Colon (tissue), 2 donors: ENCODE data around the gene ERBB4.

ENCODE experiments used
- FAIRE-seq: peaks from 2 replicates; lab custom pipeline; 2012; peaks lifted over from hg19 to GRCh38; lab: Jason Lieb, UNC
- donor health status: control.
- donor health status: control.

Gene ERBB4

DNA sequence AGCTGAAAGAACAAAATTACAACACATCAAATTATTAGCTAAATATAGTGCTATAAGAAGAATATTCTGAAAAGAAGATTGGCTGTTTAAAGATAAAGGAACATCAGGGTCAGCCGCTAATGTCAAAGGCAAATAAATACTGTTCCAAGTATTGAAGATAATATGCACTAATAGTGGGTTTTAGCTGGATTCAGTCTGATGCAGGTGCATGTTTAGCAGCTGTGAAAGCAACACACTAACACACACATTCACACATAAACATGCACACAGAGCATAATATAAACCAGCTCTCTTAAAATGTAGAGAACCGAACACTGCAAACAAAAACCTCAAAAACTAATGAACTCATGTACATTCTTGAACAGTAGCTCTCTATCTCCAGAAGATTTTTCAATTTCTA, 634.6 kb downstream of the ERBB4 start:
- no peak for FAIRE-seq

DNA sequence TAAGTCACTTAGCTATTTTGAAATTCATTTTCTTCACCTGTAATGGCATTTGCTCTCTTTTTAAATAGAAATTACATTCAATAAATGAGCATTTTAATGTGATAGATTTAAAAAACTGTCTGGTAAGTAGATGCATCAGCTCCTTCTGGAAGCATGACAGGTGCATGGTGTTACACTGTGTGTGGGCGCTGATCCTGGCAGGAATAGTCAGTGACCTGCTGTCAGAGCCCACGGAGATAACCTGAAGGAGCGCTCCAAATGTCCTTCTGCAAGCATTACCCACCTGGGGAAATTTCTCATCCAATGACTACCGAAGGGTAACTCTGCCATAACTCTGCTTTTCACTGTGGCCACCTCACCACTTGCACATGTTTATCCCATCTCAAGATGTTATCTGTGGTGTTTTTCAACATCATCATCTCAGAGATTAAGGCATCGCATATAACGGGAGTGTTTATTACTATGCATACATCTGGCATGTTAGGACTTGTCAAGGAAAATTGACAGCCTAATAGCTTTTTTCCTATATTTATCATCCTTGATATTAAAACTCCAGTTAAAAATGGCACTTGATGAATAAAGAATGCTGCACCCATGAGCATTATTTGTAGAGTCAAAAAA, 637.3 kb downstream of the ERBB4 start:
- FAIRE-seq = no peak

DNA sequence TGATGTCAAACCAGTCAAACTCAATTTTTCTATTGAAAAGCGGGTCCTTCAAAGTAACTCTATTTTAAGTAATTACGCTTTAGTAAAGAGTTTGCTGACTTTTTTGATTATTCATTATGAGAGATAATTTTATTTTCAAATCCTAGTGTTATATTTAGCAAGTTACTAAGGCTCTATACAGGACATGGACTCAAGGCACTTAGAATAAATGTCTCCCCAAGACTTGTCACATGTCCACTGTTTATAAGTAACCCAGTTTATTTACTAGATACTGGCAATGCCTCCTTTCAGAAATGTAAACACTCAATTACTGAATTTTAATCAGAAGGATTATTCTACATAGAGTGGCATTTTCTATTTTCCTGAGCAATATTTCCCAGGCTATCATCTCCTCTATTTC, 638.1 kb downstream of the ERBB4 start:
- FAIRE-seq = no peak

DNA sequence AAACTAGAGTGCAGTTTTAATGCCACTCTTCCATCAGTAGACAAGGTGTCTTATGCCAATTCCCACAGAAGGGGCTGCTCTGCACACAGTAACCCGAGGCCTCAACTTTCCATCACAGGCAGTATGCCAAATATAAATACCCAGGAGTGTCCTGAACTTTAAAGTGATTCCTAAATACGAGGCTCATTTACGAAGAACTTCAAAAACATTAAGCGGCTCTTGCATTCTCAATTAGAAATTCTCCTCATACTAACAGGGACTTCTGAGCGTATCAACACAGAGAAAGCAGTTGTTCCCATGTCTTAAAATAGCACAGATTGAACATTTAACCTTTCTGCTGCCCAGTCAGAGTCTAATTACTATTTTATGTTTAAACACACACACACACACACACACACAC, 638.6 kb downstream of the ERBB4 start:
- FAIRE-seq = no peak

DNA sequence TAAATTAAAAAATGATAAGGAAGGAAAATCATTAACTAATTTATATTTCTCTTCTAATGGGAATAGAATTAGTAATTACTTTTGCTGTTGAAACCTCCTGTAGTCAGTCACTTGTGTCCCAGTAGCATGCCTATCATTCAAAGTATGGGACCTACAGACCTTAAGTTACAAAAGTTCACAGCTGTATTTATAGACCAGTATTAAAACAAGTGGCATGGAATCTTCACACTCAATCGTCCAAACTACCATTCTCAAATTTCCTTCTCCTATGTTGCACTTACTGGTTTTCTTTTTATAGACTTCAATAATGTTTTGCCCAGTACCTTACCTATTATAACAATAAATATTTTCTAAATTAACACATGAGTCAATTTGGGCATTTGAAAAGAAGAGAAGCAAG, 639.9 kb downstream of the ERBB4 start:
- FAIRE-seq = no peak

DNA sequence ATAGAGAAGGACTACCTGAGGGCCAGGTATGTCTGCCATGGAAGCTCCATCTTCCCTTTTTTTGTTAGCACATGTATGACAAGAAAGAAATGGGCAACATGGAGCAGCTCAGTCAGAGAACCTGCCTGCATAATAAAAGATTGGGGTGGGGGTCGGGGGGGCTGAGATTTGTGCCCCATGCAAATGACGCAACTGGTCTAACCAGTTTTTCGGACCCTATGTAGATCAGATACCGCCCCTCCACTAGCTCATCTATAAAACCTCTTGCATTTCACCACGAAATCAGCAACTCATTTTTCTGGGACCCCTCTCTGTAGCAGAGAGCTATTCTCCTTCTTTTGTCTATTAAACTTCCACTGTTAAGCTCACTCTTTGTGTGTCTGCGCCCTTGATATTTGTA, 657.2 kb downstream of the ERBB4 start:
- FAIRE-seq = no peak

DNA sequence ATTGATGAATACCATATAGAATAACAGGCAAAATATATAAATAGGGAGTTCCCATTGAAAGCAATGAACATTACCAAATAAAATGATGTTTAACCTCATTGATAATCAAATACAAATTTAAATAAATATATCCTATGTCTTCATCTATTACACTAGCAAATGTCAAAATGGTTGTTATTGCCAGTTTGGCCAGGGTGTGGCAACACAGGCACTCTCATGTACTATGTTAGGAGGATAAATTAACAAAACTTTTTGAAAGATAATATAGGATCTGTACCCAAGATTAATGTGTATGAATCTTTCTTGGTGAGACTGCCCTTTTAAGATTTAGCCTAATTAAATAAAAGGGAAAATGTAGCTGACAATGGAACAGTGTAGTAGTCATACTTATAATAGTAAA, 659.3 kb downstream of the ERBB4 start:
- no peak for FAIRE-seq

DNA sequence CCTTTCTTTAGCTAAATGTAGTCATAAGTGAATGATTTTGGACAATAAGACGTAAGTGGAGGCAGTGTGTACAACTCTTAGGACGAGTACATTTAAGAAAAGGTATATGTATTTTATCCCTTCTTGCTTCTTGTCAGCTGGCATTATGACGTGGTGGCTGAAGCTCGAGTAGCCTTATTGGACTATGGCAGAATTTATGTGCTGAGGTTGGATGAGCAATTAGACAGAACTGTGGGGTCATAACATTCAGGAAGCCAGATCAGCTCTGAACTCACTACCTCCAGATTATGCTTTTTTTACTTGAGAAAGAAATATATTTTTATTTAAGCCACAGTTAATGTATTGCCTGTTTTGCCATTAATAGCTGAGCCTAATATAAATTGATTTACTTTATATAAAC, 661.5 kb downstream of the ERBB4 start:
- no peak for FAIRE-seq

DNA sequence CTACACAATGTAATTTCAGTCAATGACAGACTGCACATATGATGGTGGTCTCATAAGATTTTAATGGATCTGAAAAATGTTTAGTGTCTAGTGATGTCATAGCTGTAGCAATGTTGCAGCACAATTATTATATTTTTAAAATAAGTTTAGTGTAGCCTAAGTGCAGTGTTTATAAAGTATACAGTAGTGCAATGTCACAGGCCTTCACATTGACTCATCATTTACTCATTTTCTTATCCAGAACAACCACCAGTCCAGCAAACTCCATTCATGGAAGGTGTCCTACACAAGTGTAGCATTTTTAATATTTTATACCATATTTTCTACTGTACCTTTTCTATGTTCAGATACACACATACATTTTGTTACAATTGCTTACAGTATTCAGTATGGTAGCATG, 663.1 kb downstream of the ERBB4 start:
- FAIRE-seq = no peak

DNA sequence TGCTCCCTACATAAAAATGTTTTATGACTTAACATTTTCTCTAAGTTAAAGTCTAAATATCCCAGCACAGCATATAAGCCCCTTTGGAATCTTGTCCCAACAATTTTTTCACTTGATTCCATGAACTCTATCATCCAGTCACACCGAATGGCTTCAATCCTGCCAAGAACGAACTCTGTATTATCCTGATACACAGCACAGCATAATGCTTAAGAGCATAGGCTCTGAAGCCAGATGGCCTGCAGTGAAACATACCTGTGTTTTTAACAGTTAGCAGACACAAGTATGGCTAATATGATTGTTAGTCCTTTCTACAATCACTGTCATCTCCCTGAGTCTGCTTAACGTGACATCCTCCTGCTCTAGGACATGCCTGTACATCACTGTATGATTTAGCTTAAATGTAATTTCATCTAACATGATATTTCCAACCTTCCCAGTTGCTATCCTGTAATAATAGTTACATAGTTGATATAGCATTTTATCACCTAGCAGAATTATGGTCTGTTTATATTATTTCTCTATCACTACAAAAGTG, 669.5 kb downstream of the ERBB4 start:
- no peak for FAIRE-seq

DNA sequence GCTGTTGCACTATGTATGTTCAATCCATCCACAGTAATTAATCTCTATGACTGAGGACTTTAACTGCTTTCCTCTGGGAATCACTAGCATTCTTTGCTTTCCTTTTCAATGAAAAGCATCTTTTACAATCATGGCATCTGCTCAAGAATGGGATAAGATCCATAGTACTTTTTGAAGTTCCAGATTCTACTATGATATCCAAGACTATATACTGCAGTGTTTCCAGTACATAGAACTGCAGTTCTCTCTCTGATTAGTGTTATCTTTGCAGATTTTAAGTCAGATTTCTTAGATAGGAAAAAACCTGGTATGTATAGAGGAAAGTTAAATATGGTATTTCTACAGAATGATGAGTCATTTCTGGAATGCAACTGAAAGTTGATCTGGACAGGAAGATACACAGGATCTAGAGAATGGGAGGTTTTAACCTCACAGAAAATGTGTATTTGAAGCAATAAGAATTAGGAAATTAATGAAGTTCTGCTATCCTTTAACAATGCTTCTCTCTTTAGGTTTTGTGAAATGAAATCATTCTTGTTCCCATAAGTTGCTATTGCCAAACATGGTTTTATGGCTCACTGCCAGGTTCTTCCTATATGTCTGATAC, 670.7 kb downstream of the ERBB4 start:
- FAIRE-seq = no peak

DNA sequence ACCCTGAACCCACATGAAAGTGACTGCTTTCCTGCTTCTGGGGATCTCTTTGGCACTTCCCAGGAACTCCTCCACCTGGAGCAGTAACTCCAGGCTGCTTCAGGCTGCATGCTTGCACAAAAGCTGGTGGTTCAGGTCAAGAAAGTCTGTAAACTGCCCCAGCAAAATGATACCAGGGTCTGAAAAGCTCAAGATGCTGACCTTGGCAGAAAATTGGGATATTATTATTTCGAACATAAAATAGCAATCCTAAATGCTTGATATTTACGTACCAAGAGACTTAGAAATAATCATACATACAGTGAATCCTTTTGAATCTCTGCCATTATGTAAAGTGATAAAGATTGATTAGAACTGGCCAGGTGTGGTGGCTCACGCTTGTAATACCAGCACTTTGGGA, 674.3 kb downstream of the ERBB4 start:
- FAIRE-seq = no peak

DNA sequence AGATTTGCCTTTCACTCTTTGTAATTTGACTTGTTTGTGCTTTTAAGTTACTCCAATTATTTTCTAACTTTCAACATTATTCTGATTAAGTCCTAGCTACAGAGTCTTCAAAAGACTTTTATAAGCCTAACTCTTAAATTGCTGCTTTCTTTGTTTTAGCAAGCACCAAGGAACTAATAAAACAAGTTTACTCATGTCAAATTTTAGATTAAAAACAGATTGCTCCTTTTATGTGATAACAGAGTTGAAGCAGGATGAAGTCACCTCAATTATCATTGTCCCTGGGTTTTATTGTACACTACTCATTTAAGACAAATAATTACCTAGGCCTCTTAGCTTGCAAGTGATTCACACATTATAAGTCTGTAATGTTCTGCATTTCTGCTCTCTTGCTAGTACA, 678.4 kb downstream of the ERBB4 start:
- no peak for FAIRE-seq

DNA sequence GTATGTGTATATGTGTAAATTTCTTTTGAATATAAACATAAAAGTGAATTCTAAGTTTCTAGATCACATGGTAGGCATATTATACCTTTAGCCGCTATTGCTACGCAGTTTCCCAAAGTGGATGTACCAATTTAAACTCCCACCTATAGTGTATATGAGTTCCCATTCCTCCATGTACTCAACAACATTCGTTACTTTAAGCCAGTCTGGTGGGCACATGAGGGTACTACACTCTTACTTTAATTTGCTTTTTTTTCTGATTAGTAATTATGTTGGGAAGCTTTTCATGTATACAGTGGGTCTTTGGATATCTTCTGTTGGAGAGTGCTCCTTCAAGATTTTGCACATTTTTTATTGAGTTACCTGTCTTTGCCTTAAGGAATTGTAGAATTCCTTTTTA, 683.8 kb downstream of the ERBB4 start:
- no peak for FAIRE-seq

DNA sequence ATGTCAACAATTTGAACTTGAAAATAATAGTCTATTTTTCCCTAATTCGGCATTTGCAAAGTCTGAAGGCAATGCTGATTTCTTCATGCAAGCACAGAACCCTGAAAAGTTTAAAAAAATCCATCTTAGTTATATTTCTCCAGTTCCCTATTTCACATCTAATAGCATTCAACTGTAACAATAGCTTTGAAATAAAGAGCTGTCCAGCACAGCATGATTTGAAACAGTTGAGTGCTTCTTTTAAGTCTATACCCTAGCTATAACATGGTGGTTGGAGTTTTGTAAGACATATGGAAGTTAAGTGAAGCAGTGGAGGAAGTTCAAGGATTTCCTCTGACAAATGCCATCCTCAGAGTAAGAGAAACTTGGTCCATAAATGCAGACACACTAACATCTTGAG, 691.9 kb downstream of the ERBB4 start:
- FAIRE-seq = no peak

DNA sequence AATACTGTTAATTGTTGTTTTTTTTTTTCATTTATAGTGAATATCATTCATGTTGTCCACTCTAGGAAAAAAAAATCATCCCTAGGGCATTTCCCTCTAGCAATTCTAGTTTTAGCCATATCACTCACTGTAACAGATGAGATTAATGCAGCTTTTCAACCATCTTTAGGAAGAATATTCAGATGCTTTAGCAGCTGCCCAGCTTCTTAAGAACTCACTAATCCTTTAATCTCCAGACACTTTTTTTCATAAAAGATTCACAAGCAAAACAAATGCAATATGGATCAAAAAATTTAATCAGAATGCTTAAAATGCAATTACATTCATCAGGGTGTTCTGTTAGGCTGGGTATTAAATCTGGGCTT, 692.6 kb downstream of the ERBB4 start:
- FAIRE-seq = no peak

DNA sequence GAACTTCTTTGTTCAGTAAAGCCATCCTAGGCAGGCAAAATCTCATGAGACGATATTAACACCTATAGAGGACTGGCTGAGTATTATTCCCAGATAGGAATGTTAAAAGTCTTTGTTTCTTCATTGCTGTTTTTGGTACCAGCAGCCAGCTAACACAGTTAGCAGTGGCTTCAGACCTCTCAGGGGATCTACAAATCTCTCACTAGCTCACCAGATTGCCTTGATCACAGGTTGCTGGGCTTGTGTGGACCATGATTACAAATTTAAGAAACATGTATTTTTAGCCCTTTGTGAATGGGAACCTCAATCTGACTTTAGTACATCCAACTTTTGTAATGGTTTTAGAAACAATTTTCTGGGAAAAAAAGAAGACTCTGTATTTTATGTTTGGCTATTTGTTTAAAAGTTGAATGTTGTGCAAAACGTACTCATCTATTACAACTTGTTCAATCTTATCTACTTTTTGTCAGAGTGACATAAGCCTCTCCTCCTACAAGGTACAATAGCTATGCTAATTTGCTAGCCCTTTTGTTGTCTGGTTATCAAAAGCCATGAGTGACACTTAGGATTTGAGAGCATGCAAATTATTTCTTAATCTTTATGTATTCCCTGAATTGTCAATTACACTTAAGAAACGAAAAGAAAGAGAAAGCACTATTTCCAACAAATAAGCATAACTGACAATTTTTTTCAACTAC, 693.1 kb downstream of the ERBB4 start:
- FAIRE-seq = no peak

DNA sequence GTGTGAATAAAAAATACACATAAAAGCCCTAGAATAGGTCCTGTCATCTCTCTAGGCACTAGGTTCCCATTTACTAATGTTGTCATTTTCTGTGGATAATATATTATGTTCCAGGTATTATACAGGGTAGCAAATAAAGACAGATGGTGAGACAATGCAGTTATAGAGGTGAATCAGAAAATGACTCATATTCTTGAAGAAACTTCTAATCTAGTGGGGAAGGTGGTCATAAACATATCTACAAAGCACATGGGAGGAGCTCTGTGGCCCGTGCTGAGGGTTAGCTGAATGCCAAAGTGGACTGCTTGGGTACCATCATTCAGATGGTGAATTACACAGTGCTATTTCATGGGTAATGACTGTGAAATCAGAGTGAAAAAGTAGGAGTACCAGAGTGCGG, 700.9 kb downstream of the ERBB4 start:
- FAIRE-seq = no peak

DNA sequence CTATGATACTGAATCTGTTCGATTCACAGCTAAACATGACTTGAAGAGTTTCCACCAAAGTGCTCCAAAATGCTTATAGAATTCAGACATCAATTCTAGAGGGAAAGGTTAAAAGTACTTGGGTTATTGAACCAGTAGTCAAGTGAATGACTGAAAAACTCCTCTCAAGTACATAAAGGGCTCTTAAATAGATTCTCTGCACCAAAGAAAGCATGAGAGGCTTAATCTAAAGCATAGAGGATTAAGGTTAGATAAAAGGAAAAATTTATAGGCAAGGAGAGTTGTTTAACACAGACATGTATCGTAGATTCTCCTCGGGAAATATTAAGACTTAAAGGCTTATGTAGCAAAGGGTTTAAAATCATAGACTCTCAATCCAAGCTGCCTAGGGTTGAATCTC, 701.4 kb downstream of the ERBB4 start:
- no peak for FAIRE-seq

DNA sequence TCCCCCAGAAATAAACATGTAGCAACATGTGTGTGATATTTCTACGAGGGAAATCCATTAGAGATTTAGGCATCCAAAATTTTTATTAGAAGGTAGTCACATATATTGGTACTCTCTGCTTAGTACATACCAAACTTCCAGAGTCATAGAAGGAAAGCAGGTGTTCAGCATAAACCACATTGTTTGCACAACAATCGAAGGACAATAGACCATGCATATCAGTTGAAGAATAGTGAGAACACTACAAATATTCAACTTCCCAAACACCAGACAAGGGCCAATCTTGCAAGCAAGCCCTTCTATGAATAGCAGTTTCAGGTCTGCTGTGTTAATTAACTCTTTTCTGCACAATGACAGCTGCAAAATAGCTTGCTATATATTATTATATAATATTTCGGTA, 702.2 kb downstream of the ERBB4 start:
- no peak for FAIRE-seq

DNA sequence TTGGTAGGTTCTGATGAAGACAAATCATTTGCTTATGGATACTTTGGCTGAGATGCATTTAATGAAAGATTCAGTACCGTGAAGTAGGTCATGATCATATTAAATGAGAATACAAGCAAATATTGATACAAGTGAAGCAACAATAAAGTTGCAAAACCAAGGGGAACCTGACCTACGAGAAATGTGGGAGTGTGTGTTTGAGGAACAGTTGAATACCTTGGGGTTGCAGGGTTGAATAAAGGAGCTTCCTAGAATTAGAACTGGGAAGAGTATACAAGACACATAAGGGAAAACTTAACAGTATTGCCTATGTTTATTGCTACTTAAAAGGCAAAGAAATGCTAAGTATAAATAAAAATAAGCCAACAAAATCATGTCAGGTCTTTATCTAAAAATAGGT, 702.9 kb downstream of the ERBB4 start:
- FAIRE-seq = no peak

DNA sequence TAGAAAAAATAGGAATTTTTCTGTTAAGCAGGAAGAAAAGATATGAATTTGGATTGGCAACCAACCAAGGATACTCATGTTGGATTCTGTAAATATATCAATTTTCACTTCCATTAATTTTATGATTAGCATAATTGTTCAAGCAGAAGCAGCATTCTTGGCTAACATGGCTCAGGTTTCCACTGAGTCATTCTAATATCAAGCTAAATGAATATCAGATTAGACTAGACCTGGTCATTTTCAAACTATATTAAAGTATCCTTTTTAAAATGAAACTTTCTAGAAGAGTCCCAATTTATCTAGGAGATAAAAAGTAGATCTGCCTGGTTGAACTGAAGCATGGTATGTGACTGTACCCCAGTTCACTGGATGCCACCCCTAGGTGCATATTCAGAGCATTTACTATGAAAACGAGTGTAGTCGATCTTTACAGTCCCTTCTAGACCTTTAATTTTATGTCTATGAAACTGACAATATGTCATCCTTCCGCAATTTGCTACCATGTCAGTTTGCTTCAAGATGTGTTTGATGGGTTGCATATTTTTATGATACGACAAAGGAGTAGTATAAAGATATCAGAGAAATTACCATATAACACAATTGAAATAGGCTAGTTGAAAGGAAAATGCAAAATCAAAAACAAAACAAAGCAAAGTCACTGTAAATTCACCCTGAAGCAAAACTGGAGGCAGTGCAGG, 704.9 kb downstream of the ERBB4 start:
- FAIRE-seq = no peak

DNA sequence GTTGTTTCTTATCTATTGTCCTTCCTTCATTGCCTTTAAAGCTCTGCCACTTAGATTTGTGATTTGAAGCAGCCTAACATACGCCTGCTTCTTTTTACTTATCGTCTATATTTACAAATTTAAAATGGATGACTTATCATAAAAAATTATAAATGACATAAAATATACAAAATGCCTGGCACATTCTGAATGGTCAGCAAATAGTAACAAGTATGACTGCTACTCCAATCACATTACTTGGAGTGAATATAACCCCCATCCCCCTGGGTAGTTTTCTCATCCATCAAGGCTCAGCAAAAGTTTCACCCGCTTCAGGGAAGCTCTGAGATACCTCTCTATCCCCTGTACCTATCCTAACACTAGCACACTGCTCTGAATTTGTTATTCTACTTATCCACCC, 708.9 kb downstream of the ERBB4 start:
- no peak for FAIRE-seq
